SW480 (cell line): Measurements from ENCODE around the gene NUDT16.
"Not testable (repeated sequence)": the region's sequence is repeated elsewhere in the genome, so short reads cannot be mapped to it uniquely, and the experiment has no call there.

Experiments used
- DNase-seq: peaks from one replicate; pipeline ENCODE4 v3.0.0-alpha.2; 2016; ENCODE audit warnings: low spot score

The NUDT16 gene

DNA sequence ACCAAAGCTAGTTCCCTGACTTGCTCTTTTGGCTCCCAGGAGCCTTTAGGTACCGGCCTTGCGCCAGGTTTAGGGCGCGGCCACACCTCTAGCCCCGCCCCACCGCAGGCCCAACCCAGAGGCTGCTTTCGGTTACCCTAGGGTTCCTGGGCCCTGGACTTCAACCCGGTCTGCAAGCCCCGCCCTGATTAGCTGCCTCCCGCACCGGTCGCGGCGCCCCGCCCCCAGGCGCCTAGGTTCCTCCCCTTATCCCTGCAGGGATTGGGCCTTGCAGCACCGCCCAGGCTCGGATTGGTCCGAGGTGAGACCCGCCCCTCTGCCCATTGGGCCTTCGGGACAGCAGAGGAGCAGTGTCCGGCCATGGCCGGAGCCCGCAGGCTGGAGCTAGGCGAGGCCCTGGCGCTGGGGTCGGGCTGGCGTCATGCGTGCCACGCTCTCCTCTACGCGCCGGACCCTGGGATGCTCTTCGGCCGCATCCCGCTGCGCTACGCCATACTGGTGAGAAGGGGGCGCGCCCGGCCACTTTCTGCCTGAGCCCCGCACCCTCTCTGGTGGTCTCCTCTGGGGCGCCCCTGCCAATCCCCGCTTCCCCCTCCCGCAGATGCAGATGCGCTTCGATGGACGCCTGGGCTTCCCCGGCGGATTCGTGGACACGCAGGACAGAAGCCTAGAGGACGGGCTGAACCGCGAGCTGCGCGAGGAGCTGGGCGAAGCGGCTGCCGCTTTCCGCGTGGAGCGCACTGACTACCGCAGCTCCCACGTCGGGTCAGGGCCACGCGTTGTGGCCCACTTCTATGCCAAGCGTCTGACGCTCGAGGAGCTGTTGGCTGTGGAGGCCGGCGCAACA, at the start of gene NUDT16:
Gene NUDT16 (plus strand): TSS at position 330 of the 847 bp plus-strand sequence. CDS start 31 bp downstream, at position 361.
- peak; percentile 98 for DNase-seq

DNA sequence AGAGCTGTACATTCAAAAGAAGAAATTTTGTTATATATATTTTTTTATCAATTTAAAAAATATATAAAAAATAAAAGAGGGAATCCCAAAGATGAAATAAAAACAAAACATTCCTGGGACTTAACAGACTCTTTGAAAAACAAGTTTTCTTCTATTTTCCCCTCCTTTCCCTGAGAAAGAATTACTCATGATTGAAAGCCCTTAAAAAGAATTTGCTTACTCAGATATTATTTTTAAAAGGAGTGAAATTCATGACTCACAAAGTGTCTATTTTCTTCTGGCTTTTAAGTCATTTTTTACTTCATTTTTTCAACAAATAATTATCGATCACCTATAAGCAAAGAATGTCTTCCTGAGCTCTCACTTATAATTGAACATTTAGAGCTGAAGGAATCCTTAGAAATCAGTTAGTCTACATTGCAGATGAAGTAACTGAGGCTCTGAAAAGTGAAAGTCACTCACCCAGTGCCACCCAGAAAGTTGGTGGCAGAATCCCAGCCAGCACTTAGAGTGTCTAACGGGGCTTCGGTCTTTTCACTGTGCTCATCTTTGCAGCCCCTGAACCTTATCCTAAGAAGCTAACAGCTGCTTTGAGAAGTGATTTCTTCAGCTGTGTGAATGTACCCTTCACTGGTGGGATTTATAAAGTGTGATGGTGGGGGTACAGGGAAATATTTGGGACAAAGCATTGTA, 42.5 kb upstream of the NUDT16 start:
- no peak for DNase-seq

DNA sequence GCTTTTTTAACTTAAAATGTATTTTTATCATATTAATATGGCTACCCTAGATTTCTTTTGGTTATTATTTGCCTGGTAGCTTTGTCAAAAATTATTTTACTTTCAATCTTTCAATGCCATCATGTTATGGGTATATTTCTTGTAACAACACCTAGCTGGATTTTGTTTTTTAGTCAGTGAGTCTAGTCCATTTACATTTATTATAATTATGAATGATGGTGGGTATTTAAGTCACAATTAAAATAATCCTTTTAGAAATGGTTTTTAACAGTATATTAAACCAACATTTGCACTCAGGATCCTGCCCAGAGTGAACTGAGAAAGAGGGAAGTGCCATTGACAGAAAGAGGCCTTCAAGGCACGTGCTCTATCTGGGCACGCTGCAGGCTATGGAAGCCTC, 39.8 kb upstream of the NUDT16 start:
- DNase-seq = no peak

DNA sequence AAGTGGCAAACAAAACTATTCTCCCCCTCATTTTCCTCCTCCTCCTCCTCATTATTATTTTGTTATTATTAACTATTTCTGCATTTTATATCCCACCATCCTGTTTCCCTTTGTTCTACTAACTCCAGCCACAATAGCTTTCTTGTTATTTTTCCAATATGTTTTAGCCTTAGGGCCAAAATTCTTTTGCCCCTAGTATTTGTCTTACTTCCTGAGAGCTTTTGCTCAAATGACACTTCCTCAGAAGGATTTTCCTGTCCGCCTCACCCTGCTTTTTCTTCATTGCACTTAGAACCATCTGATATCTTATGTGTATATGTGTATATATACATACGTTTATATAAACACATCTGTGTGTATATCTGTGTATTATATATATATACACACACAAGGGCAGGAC, 32.7 kb upstream of the NUDT16 start:
- DNase-seq = no peak

DNA sequence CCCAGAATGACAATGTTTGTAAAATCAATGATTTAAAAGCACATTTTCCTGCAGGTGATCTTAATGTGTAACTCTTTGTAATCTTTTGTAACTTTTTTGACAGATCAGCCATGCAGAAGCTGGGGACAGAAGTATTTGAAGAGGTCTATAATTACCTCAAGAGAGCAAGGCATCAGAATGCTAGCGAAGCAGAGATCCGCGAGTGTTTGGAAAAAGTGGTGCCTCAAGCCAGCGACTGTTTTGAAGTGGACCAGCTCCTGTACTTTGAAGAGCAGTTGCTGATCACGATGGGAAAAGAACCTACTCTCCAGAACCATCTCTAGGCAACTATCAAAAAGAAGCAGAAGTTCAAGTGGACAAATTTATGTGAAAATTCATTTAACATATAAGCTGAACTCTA, 32.1 kb upstream of the NUDT16 start:
- no peak for DNase-seq

DNA sequence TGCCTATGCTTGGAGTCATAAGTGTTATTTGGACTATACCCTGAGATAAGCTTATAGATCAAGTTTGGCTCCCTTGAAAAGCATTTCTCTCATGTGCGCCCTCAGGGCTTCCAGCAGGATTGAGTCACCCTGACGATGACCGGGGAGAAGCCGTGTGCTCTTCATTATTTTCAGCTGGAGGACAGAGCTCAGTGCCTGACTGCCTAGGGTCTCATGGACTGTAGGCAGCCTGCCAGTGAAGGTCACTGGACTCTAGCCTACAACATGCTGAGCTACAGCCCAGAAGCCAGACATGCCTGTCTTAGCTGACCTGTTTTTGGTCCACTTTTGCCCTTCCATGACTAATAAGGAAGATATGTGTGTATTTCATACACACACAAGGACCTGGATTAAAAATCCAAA, 31.6 kb upstream of the NUDT16 start:
- no peak for DNase-seq

DNA sequence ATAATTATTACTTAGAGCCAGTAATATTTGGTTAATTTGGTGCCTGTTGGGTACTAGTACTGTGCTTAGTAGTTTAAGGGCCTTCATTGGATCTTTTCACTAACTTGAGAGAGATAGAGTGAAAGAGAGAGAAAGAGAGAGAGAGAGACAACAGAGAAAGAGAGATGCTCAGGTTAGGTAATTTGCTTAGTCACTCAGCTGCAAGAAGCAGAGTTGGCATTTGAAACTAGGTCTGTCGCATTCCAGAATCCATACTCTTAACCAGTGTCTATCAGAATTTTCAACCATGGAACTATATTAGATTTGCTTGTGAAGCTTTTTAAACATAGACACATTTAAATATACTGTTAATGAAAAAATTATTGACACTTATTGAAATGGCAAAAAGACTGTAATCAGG, 31.1 kb upstream of the NUDT16 start:
- DNase-seq = no peak

DNA sequence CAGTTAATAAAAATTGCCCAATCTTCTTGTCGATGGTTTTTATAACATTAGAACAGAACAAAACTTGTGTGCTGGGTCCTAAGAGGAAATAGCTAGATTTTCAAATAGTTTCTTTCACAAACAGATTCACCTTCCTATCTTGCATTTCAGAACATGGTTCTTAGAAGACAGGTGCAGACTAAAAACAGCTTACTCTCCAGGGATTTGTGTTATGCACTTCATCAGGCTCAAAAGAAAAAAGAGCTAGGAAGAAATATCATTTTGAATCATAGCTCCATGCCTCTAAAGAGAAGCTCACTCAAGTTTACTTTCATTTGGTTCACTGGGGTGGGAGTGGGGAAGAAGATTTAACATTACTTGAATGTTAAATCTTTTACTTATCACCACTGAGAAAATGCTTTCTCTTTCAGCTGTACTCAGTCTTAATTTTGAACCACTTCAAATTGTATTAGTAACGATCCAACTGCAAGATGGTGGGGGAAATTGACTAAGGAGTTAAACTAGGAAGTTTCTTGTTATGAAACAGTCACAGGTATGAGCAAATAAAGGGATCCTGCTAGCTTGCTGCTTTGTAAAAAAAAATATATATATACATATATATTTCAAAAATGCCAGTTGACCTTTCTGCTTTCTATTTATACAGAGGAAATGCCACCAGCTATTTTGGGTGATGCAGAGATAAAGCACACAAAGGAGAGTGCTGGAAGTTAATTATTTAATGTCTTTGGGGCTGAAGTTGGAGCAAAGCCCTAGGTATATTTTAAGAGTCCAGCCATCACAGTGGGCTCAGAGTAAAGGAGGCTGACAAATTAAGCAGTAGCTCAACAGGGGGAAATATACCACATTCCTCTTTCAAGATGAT, 28.3 kb upstream of the NUDT16 start:
- DNase-seq = no peak

DNA sequence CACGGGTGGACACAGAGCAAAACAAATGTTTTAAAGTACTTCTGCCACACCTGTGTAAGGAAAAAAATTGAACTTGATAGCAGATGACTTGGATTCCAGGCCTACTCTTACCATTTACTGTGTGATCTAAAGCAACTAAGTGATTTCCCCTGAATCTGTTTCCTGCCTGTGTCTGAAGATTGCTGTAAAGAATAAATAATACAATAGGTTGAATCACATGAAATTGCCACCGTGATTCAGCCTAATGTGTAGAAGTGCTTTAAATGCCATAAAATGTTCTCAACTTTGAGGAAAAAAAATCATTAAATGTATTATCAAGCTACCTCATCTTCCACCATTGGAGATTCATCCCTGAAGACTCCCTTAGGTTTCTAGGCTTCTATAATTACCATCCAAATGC, 27.6 kb upstream of the NUDT16 start:
- DNase-seq = no peak

DNA sequence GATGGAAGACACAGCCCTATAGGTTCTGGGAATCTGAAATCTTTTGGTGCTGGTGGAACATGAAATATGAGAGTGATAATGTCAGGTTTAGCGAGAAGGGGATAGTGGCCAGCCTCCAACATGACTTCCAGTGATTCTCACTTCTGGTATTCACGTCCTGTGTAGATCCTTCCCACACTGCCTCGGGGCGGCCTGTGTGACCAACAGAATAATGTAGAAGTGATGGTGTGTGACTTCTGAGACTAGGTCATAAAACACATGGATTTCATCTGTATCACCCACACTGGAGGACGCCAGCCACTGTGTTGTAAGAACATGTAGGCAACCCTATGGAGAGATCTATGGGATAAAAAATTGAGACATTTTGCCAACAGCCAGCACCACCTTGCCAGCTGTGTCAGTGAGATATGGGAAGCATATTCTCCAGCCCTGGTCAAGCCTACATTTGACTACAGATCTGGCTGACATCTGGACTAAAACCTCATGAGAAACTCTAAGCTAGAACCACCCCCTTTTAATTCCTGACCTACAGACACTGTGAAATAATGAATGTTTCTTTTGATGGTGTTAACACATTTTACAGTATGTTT, 25.5 kb upstream of the NUDT16 start:
- DNase-seq = no peak

DNA sequence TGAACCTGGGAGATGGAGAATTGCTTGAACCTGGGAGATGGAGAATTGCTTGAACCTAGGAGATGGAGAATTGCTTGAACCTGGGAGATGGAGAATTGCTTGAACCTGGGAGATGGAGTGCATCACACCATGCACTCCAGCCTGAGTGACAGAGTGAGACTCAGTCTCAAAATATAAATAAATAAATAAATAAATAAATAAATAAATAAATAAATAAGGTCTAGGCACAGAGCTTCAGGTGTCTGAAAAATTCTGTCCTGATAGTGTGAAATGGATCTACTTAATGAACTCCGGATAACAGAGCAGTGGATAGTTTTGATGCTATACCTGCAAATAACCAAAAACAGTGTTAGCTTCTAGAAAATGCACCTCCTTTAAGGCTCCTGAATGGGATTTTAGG, 24.3 kb upstream of the NUDT16 start:
- DNase-seq = no peak

DNA sequence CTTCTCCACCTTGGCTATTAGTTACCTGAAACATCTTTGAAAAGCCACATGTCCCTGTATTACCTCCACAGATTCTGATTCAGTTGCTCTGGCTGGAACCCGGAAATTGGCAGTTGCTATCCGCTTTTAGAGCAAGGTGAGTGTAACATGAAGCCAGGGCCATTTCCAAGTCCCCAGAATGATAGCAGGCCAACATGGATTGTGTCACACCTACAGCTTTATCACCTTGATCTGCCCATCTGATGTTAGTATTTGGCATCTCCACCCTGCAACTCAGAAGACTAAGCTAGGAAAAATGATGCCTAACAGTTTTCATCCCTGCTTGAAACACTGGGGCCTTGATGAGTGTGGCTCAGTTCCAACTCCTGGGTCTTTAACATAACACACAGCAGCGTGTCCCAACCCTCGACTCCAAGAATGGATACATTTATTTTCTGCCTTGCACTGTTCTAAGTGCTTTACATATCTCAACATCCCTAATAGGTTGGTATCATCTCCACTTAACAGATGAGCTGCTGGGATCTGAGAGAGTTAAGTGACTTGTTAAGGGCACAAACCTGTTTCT, 21.3 kb upstream of the NUDT16 start:
- no peak for DNase-seq

DNA sequence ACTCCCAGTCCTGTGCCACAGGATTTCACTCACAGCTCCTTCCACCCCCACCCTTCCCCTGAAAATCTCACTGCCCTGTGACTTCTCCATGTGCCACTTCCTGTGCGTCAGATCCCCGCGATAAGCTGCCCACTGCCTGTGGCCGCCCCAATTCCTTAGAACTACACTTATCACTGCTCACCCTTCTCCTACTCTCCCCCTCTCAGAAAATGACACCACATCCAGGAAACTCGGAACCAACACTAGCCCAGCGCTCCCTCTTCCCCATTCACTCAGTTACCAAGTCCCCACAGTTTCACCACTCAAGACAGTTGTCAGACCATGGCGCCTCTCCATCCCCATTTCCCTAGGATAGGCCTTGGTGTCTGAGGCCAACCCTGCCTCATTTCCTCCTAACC, 20.5 kb upstream of the NUDT16 start:
- not testable (repeated sequence) for DNase-seq

DNA sequence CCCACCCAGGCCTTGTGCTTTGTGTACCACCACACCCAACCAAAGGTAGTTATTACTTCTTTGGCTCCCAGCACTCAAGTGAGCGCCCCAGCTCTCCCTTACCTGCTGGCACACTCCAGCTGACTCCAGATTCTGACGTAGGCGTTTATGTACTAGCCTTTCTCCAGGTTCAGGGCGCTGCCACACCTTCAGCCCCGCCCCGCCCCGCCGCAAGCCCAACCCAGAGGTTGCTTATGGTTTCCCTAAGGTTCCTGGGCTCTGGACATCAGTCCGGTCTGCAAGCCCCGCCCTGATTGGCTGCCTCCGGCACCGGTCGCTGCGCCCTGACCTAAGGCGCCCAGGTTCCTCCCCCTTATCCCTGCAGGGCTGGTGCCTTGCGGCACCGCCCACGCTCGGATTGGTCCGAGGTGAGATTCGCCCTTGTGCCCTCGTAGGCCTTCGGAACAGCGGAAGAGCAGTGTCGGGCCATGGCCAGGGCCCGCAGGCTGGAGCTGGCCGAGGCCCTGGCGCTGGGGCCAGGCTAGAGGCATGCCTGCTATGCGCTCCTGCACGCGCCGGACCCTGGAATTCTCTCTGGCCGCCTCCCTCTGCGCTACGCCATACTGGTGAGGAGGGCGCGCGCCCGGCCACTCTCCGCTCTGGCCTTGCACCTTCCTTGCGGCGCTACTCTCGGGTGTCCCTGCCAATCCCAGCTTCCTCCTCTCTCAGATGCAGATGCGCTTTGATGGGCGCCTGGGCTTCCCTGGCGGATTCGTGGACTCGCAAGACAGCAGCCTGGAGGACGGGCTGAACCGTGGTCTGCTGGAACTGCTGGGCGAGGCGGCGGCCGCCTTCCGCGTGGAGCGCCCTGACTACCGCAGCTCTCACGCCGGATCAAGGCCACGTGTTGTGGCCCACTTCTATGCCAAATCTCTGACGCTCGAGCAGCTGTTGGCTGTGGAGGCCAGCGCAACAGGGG, 19.8 kb upstream of the NUDT16 start:
- DNase-seq = peak; percentile 98

DNA sequence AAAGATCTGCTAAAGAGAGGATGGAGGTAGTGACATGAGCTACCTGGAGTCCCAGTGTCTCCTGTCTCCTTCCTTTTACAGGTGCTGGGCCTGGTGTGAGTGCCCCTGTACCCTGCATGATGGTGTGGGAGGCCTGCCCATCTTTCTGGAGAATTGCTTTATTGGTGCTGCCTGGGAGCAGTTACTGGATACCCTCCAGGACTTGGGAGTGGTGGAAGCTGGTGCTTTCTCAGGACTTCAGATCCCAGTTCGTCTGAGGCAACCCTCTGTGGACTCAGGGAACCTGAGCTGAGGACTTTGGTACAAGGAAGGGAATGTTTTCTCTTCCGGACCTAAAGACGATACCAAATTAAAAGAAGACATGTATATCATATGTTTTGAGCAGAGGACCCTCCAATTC, 18.3 kb upstream of the NUDT16 start:
- no peak for DNase-seq

DNA sequence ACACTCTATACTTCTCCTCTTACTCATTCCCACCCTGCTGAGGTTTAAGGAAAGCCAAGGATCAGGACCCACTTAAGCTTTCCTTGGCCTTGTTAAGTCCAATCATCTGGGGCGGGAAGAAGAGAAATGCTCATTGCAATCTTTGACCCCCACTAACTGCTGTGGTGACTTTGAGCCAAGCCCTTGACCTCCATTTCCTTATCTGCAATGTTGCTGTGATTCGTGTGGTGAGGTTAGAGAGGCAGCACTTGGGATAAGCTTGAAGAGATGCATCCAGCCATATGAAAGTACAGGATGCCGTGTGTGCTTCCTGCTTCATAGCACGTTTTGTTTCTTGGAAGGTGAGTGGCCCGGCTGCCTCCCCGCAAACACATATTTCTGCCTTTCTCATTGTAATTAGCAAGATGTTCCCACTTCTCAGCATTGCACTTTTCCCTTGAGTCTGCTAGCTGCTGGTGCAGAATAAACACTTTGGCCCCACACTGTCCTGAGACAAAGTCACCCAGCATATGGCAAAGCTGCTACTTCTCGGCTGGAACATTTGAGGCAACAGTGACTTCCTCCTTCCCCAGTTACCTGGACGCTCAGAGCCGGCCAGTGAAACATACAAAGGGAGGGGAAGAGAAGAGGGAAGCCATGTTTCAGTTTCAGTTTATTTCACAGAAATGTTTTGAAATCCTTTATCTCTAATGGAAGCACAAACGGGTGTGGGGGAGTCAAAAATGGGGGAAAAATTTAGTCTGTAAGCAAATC, 10.5 kb upstream of the NUDT16 start:
- no peak for DNase-seq

DNA sequence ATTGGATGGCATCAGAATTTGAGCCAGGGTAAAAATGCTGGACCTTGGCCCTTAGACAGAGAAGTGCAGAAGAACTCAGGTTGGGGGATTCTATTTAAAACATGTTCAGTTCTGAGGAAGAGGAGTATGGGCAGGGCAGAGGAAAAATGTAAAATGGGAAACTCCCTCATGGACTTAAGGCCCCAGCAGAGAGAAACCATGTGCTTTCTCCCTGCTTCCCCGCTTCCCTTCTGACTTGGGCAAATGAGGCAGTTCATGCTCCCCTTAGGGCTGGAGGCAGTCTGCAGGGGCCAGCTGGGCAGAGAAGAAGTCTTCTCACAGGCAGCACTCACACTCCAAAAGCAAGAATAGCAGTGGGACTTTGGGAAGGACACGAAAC, 9.9 kb upstream of the NUDT16 start:
- no peak for DNase-seq

DNA sequence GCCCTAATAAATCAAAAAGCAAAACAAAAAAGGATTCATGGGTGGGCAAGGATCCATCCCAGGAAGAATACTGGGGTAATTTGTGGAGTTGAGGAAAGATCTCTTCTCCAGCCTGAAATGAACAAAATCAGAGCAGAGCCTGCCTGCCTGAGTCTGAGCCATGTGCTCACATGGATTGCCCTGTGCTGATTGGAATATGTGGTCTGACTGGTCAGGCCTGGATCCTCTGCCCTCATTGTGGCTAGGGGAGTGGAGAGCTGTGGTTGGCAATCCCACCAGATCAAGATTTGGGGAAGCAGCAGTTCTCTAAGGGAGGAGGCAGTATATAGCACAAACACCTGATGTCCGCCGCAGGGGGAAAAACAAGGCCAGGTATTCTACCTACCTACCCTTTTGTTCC, 6.8 kb upstream of the NUDT16 start:
- no peak for DNase-seq

DNA sequence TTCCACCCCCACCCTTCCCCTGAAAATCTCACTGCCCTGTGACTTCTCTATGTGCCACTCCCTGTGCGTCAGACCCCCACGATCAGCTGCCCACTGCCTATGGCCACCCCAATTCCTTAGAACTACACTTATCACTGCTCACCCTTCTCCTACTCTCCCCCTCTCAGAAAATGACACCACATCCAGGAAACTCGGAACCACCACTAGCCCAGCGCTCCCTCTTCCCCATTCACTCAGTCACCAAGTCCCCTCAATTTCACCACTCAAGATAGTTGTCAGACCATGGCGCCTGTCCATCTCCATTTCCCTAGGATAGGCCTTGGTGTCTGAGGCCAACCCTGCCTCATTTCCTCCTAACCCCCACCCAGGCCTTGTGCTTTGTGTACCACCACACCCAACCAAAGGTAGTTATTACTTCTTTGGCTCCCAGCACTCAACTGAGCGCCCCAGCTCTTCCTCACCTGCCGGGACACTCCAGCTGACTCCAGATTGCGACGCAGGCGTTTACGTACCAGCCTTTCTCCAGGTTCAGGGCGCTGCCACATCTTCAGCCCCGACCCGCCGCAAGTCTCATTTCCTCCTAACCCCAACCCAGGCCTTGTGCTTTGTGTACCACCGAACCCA, 641 bp upstream of the NUDT16 start:
- not testable (repeated sequence) for DNase-seq
